KMS-11 (cell line): ENCODE results near the gene ARMH3.

ENCODE experiments used
- H2AFZ ChIP-seq: fragments of 200-600 bp; sonication (generic); 2 replicates; pipeline ENCODE4 v1.6.1; 2016; ENCODE audit warnings: antibody characterized with exemption, mixed run types, low read depth
- H3K27ac ChIP-seq: fragments of 200-600 bp; sonication (generic); 2 replicates; pipeline ENCODE4 v1.6.1; 2016; ENCODE audit warnings: mild to moderate bottlenecking, mixed run types
- H3K27me3 ChIP-seq: fragments of 200-600 bp; sonication (generic); 2 replicates; pipeline ENCODE4 v1.6.1; 2017; ENCODE audit warnings: mild to moderate bottlenecking, low read depth, mixed run types, moderate library complexity; ENCODE audit not compliant: insufficient read depth
- H3K36me3 ChIP-seq: fragments of 200-600 bp; sonication (generic); 2 replicates; pipeline ENCODE4 v1.6.1; 2017; ENCODE audit warnings: mild to moderate bottlenecking, mixed run types; ENCODE audit not compliant: insufficient read depth
- H3K4me1 ChIP-seq: fragments of 200-600 bp; sonication (generic); 2 replicates; pipeline ENCODE4 v1.6.1; 2016; ENCODE audit warnings: mild to moderate bottlenecking, low read depth, mixed run types; ENCODE audit not compliant: poor library complexity, severe bottlenecking
- H3K4me2 ChIP-seq: fragments of 200-600 bp; sonication (generic); 2 replicates; pipeline ENCODE4 v1.7.0; 2016; ENCODE audit warnings: mild to moderate bottlenecking, mixed run types
- H3K4me3 ChIP-seq: fragments of 200-600 bp; sonication (generic); IDR thresholded peaks from 2 replicates; pipeline ENCODE4 v1.6.1; 2017; ENCODE audit warnings: low read depth, low read length, mixed read lengths; ENCODE audit not compliant: insufficient read depth
- H3K79me2 ChIP-seq: fragments of 200-600 bp; sonication (generic); 2 replicates; pipeline ENCODE4 v1.6.1; 2016; ENCODE audit warnings: low read depth, mixed run types; ENCODE audit not compliant: insufficient read depth
- H3K9ac ChIP-seq: fragments of 200-600 bp; sonication (generic); 2 replicates; pipeline ENCODE4 v1.6.1; 2016; ENCODE audit warnings: mild to moderate bottlenecking, mixed run types
- H4K20me1 ChIP-seq: fragments of 200-600 bp; sonication (generic); 2 replicates; pipeline ENCODE4 v1.6.1; 2016; ENCODE audit warnings: mild to moderate bottlenecking, mixed run types; ENCODE audit not compliant: insufficient read depth
- TF ChIP-seq, protein P1 (sequence below): fragments of 200-600 bp; sonication (generic); conservative IDR thresholded peaks from 2 replicates; pipeline ENCODE4 v1.6.1; 2017; ENCODE audit warnings: low read depth, mild to moderate bottlenecking, antibody characterized with exemption, low read length, moderate library complexity, mixed read lengths

The ARMH3 gene

GRCh38 chr10:101960879-101961395 lies 95.0 kb downstream of the ARMH3 start:
- TF ChIP-seq, protein P1, sequence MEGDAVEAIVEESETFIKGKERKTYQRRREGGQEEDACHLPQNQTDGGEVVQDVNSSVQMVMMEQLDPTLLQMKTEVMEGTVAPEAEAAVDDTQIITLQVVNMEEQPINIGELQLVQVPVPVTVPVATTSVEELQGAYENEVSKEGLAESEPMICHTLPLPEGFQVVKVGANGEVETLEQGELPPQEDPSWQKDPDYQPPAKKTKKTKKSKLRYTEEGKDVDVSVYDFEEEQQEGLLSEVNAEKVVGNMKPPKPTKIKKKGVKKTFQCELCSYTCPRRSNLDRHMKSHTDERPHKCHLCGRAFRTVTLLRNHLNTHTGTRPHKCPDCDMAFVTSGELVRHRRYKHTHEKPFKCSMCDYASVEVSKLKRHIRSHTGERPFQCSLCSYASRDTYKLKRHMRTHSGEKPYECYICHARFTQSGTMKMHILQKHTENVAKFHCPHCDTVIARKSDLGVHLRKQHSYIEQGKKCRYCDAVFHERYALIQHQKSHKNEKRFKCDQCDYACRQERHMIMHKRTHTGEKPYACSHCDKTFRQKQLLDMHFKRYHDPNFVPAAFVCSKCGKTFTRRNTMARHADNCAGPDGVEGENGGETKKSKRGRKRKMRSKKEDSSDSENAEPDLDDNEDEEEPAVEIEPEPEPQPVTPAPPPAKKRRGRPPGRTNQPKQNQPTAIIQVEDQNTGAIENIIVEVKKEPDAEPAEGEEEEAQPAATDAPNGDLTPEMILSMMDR: no peak
- Histone ChIP-seq H2AFZ (no peak overlapping the region), H3K79me2 (no peaks in the 10 kb centered on the region), H3K4me2 (no peak overlapping the region), H3K27me3 (no peaks in the 10 kb centered on the region), H3K27ac (no peak overlapping the region), H3K4me1 (no peaks in the 10 kb centered on the region), H3K9ac (no peak overlapping the region), H4K20me1 (no peaks in the 10 kb centered on the region), H3K4me3 (no peak overlapping the region), H3K36me3 (no peaks in the 10 kb centered on the region)

GRCh38 chr10:101959346-101959916 lies 96.5 kb downstream of the ARMH3 start:
- Histone ChIP-seq H2AFZ (no peak overlapping the region), H3K27ac (no peak overlapping the region), H3K4me1 (no peaks in the 10 kb centered on the region), H3K4me2 (no peak overlapping the region), H3K79me2 (no peaks in the 10 kb centered on the region), H4K20me1 (no peaks in the 10 kb centered on the region), H3K36me3 (no peaks in the 10 kb centered on the region), H3K27me3 (no peaks in the 10 kb centered on the region), H3K9ac (no peak overlapping the region), H3K4me3 (no peak overlapping the region)
- TF ChIP-seq, protein P1: no peak

DNA sequence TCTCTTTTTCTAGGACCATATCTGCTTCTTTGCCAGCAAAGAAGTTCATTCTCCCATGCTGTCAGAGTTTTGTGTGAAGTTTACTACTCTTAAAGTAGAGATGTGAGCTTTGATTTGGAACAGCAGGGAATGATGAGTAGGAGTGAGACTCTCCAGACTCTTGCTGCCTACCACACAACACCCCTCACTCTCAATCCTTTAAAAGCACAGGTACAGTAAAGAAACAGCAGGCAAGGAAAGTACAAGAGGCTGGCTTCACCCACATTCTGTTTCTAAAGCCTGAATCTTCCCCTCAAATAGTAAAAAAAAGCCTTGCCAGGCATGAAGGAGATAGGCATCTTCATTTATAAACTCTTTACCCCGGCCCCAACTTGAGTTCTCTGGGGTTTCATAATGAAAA lies 97.3 kb downstream of the ARMH3 start:
- Histone ChIP-seq H3K4me2 (no peak overlapping the region), H4K20me1 (no peaks in the 10 kb centered on the region), H3K79me2 (no peaks in the 10 kb centered on the region), H3K27ac (no peak overlapping the region), H2AFZ (no peak overlapping the region), H3K9ac (no peak overlapping the region), H3K4me1 (no peaks in the 10 kb centered on the region), H3K36me3 (no peaks in the 10 kb centered on the region), H3K27me3 (no peaks in the 10 kb centered on the region), H3K4me3 (no peak overlapping the region)
- TF ChIP-seq, protein P1: no peak

- Histone ChIP-seq H3K4me2 (no peak overlapping the region), H3K79me2 (no peaks in the 10 kb centered on the region), H3K4me3 (no peak overlapping the region), H2AFZ (no peak overlapping the region), H3K9ac (no peak overlapping the region), H4K20me1 (no peaks in the 10 kb centered on the region), H3K27me3 (no peaks in the 10 kb centered on the region), H3K36me3 (no peaks in the 10 kb centered on the region), H3K27ac (no peak overlapping the region), H3K4me1 (no peaks in the 10 kb centered on the region)
- TF ChIP-seq, protein P1: no peak
Measured at GRCh38 chr10:101956898-101957297, 99.1 kb downstream of the ARMH3 start.
